ENCODE measurements around the gene NAIF1. TPM values are rescaled to one million over a fixed set of nuclear protein-coding genes. Genes with fewer than 3 reads are reported as not detected.

NAIF1 gene
- total RNA-seq, 2 donors from 2014 or later, result 9.0 to 15.0 TPM

DNA sequence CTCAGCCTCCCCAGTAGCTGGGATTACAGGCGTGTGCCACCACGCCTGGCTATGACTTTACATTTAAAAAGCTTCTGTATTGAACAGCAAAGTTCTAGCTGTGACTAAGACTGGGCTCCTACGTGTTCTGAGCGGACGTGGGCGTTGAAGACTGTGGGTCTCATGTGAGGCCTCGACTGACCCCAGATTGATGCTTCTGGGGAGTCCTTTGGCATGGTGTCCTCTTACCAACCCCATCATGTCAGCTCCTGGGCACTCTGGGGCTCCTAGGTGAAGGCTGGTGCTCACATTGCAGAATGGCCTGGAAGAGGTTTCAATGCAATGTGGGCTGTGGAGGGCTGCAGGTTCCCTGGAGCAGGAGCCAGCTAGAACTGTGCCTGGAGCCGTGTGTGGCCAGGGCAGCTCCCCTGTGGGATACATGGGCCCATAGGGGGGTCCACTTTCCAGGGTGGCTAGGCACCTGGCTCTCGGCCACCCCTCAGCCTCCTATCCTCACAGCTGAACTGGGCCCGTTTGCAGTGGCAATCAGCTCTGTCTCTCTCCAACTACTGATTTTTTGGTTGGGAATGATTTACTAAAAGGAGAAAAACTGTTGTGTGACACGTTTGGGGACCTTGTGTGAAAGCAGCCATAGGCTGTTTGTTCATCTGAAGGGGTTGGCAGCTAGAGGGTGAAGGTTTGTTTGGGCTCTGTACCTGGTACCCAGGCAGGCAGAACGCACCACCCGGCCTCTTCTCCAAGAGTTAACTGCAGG, 30.6 kb upstream of the NAIF1 start:
- peak overlapping the region; percentile 51 for H3K4me3 Mint-ChIP-seq
- peaks cover 28% of the 10 kb centered on the region for H3K36me3 Mint-ChIP-seq (ENCODE audit: low read depth)
- no peaks in the 10 kb centered on the region for H3K9me3 Mint-ChIP-seq

DNA sequence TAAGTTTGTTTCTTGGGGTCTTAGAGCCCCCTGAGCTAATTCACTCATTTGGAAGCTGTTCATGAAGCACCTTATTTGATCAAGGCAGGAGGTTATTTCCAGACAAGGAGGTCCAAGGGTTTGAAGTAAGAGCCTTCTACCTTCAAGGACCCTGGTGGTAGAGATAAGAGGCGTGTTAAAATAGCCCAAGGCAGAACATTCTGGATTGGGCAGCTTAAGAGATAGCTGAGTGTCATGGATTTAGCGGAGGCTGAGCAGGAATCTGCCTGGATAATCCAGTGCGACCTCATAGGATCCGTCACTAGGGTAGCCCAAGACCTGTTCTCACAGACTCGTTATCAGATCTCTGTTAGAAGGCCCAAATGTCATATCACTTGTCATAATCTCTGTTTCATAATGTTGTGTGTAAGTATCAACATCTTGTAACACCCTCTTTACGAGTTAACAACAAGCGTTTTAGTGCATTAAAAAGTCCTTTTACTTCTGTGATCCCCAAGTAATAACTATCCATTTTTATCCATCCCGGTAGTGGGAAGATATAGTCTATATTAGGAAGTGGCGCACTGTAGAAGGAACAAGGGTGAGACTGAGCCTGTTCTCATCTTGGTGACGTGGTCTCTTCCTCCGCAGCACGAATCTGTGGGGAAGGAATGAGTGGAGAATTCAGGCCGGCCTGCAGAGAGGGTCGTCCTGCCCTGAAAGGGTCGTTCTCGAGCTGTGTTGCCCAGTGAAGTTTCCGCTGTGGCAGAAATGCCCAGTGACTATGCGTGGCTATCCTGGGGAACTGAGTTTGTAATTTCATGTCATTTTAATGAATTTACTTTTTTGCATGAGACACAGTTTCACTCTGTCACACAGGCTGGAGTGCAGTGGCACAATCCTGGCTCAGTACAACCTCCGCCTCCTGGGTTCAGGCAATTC, 29.8 kb upstream of the NAIF1 start:
- peak overlapping the region; percentile 51 for H3K4me3 Mint-ChIP-seq
- H3K27me3 Mint-ChIP-seq, result no peaks in the 10 kb centered on the region
- no peaks in the 10 kb centered on the region for H3K9me3 Mint-ChIP-seq
- peak overlapping the region; percentile 48 for H3K27ac Mint-ChIP-seq
- ATAC-seq (replicated peaks), result no peak
- peaks cover 19% of the 10 kb centered on the region for H3K36me3 Mint-ChIP-seq (ENCODE audit: low read depth)
- peaks cover 33% of the 10 kb centered on the region for H3K4me1 Mint-ChIP-seq

More for the DNA sequence above, 30.6 kb upstream of the NAIF1 start:
- peaks cover 30% of the 10 kb centered on the region for H3K4me1 Mint-ChIP-seq
- peak overlapping the region; percentile 48 for H3K27ac Mint-ChIP-seq
- H3K27me3 Mint-ChIP-seq, result no peaks in the 10 kb centered on the region
- ATAC-seq (replicated peaks), result no peak

DNA sequence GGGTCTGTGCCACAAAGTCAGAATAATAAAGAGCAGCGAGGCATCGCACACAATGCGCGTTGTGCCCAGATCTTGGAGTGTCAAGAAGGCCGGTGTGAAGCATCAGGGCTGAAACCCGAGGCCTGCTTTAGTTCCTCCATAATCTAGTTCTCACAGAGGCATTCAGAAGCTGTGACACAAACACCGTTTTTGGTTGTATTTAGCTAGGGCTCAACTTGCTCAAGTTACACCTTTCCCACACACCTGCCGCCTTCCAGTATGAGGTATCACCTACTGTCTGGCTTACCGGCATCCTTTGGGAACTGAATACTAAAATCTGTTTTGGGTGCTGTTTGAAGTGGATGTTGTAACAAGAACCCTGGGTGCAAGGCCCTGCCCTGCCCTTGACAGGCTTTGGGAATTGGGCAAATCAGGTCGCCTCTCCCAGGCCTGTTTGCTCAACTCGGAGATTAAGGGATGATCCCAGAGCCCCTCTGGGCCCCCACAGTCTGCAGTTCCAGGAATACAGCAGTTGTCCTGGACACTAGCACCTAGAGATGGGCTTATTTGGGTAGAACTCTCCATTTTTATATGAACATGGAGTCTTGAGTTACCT, 27.9 kb upstream of the NAIF1 start:
- H3K4me1 Mint-ChIP-seq, result peaks cover 37% of the 10 kb centered on the region
- no peaks in the 10 kb centered on the region for H3K27me3 Mint-ChIP-seq

DNA sequence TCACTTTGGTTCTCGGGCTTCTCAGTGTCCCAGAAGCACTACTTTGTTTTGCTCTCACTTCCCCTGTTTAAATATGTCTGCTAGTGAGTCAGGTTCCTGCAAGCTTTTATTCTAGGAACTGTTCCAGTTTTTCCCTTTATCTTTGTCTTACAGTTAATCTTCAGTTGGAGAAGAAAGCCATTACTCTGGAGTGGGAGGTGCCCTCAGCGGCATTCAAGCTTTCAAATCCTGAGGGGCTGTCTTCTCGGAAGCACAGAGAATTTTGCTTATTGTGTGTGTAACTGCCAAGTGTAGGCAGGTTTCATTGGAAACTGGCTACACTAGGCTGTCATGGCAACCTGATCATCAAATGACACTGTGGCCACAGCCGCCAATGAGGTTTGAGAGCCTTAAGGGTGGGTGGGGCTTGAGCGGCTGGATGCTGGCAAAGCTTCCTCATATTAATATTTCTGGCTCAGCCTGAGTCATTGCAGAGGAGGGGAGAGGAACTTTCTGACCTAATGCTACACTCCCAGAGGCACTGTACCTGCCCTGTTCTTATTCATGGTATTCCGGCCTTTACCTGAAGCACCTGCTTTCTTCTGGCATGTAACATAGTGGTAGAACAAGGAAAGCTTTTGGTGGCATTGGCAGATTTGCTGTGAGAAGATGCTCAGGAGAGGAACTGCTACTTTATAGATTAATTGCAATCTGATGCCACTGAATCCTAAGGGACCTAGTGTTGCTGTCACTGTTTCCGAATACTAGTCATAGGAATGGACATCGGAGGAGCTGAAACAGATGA, 27.2 kb upstream of the NAIF1 start:
- Mint-ChIP-seq H3K4me3 (peak overlapping the region; percentile 84), H3K27ac (peak overlapping the region; percentile 97), H3K27me3 (no peaks in the 10 kb centered on the region), H3K9me3 (no peaks in the 10 kb centered on the region), H3K36me3 (ENCODE audit: low read depth) (peaks cover 9% of the 10 kb centered on the region), H3K4me1 (peaks cover 34% of the 10 kb centered on the region)
- peak; percentile 96 for ATAC-seq (replicated peaks)

More for the DNA sequence above, 27.9 kb upstream of the NAIF1 start:
- H3K27ac Mint-ChIP-seq, result peak overlapping the region; percentile 97
- ATAC-seq (replicated peaks), result no peak
- H3K4me3 Mint-ChIP-seq, result peak overlapping the region; percentile 84
- no peaks in the 10 kb centered on the region for H3K9me3 Mint-ChIP-seq
- H3K36me3 Mint-ChIP-seq (ENCODE audit: low read depth), result peaks cover 9% of the 10 kb centered on the region

DNA sequence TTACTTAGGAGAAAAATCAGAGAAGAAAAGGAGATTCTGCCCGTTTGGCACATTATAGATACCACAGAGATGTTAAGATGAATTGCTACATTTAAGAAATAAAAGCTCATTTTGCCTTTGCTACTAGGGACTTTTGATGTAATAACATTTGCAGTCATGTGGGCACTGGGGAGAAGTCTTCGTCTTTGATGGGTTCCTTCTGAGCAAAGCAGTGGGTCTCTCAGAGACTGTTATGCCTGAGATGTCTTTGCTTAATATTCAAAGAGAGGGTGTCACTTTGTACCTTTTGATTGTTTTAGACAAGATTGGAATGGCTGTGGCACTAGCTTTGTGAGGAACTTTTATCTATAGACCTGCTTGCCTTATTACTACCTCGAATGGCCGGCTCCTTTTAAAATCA, 25.9 kb upstream of the NAIF1 start:
- peaks cover 9% of the 10 kb centered on the region for H3K36me3 Mint-ChIP-seq (ENCODE audit: low read depth)
- peaks cover 38% of the 10 kb centered on the region for H3K4me1 Mint-ChIP-seq
- no peaks in the 10 kb centered on the region for H3K9me3 Mint-ChIP-seq
- ATAC-seq (replicated peaks), result no peak
- H3K27me3 Mint-ChIP-seq, result no peaks in the 10 kb centered on the region
- H3K27ac Mint-ChIP-seq, result peak overlapping the region; percentile 97
- peak overlapping the region; percentile 84 for H3K4me3 Mint-ChIP-seq

DNA sequence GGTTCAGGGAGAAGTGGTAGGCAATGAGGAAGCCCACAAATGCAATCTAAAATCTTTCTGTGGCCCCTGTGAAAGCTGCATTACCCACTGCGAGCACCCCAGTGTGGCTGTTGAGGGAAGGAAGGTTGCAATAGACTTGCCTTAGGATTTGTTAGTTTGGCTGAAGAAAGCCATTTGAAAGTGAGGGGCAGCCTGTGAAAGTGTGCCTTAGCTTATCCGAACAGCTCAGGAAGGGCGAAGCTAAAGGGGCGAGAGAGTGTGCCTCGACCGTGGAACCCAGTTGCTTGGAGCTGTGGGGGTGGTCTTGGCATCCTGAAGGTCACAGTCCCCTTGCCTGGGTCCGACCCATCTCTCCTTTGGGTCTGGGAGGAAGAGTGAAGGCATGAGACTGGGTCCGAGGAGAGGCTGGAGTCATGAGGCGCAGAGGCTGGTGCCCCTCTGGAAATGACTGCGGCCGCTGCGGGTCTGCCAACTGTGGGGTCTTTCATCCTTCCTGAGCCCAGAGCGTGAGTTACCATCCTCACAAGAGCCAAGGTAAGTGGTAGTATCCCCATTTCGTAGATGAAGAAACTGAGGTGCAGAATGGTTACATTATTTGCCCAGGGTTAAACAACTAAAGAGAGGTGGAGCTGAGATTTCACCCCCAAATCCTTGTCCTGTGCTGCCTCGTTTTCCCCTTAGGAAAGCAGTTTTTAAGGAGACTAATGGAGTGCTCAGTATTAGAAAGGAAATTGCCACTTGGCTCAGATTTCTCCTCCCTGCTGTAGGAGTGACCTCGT, 25.3 kb upstream of the NAIF1 start:
- peaks cover 14% of the 10 kb centered on the region for H3K36me3 Mint-ChIP-seq (ENCODE audit: low read depth)
- ATAC-seq (replicated peaks), result no peak
- H3K4me3 Mint-ChIP-seq, result peak overlapping the region; percentile 84
- peak overlapping the region; percentile 97 for H3K27ac Mint-ChIP-seq
- no peaks in the 10 kb centered on the region for H3K9me3 Mint-ChIP-seq
- no peaks in the 10 kb centered on the region for H3K27me3 Mint-ChIP-seq
- peaks cover 42% of the 10 kb centered on the region for H3K4me1 Mint-ChIP-seq

DNA sequence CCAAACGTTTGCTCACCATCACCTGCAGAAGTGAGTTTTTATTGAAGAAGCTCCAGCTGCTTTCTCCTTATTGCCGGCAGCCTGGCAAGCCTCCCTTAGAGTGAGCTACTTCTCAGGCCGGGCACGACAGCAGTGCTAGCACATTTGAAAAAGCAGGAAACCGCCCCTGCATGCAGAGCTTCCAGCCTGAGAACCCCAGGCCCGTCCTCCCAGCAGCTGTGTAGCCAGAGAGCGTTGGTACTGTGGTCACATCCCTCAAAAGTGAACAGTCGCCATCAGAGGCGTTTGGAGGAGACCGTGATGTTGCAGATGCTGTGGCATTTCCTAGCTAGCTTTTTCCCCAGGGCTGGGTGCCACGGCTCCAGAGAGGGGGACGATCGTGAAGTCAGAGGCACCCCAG, 24.5 kb upstream of the NAIF1 start:
- no peaks in the 10 kb centered on the region for H3K9me3 Mint-ChIP-seq
- no peak for ATAC-seq (replicated peaks)
- no peaks in the 10 kb centered on the region for H3K27me3 Mint-ChIP-seq
- peak overlapping the region; percentile 84 for H3K4me3 Mint-ChIP-seq
- peak overlapping the region; percentile 97 for H3K27ac Mint-ChIP-seq
- H3K4me1 Mint-ChIP-seq, result peaks cover 43% of the 10 kb centered on the region
- peaks cover 16% of the 10 kb centered on the region for H3K36me3 Mint-ChIP-seq (ENCODE audit: low read depth)

DNA sequence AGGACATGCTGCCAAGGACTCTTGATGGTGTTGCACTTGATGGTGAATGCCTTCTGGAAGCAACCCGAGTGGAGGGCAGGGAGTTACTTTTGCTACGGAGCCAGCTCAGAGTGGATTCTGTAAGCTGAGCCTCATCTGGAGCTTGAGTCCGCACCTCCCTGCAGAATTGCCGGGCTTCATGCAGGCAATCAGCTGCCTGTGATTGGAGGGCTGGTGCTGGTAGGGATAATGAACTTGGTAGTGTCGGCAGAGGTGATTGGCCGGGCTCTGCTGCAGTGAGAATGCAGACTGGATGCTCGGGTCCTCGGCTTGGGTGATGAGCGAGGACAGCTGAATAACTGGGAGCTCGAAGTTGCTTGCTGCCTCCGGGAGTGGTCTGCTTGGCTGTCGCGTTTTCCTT, 24.0 kb upstream of the NAIF1 start:
- Mint-ChIP-seq H3K27ac (peak overlapping the region; percentile 97), H3K9me3 (no peaks in the 10 kb centered on the region), H3K4me3 (peak overlapping the region; percentile 84), H3K36me3 (ENCODE audit: low read depth) (peaks cover 16% of the 10 kb centered on the region), H3K27me3 (no peaks in the 10 kb centered on the region), H3K4me1 (peaks cover 43% of the 10 kb centered on the region)
- no peak for ATAC-seq (replicated peaks)

DNA sequence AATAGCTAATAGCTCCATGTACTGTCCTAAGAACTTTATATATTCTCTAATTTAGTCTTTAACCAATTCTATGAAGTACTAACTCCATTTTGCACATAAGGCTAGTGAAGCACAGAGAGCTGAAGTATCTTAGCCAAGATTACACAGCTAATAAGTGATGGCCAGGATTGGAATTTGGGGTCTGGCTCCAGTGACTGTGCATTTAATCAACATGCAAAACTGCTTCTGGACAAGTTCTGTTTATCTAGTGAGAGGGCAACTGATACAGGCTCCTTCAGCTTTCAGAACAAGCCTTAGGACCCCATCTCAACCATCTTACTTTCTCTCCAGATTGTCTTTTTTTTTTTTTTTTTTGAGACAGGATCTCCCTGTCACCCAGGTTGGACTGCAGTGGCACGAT, 22.2 kb upstream of the NAIF1 start:
- Mint-ChIP-seq H3K27ac (no peak overlapping the region), H3K36me3 (ENCODE audit: low read depth) (peaks cover 24% of the 10 kb centered on the region), H3K4me1 (peaks cover 36% of the 10 kb centered on the region)

DNA sequence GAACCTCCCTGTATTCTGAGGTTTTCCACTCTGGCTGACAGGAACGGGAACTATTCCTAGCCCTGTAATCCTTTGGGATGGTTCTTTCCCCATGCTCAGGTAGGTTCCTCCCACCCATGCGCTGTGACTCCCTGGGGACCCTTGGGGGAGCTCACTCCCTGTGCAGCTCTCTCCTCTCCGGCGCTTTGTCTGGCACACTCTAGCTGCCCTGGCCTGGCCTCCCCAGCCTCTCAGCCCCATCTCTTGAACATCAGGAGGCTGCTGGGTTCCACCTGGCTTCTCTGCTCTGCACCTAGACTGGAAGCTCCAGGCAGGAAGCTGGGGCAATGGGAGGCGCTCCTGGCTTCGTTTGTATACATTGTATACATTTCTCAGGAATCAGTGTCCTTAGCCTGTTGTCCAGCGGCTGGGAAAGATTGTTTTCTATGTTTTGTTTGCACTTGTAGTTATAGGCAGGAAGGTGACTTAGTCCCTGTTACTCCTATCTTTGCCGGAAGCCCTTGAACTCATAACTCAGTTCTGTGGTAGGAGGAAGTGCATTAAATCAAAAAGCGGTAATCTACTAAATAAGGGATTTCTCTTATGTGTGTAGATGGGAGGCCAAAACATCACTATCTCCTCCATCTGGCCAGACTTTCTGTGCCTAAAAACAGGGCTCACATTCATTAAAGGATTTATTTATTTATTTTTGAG, 21.3 kb upstream of the NAIF1 start:
- no peaks in the 10 kb centered on the region for H3K27me3 Mint-ChIP-seq
- H3K36me3 Mint-ChIP-seq (ENCODE audit: low read depth), result peaks cover 28% of the 10 kb centered on the region
- no peaks in the 10 kb centered on the region for H3K9me3 Mint-ChIP-seq
- peak overlapping the region; percentile 84 for H3K27ac Mint-ChIP-seq
- peak; percentile 56 for ATAC-seq (replicated peaks)
- H3K4me3 Mint-ChIP-seq, result peak overlapping the region; percentile 50
- peaks cover 36% of the 10 kb centered on the region for H3K4me1 Mint-ChIP-seq

More for the DNA sequence above, 22.2 kb upstream of the NAIF1 start:
- no peaks in the 10 kb centered on the region for H3K9me3 Mint-ChIP-seq
- ATAC-seq (replicated peaks), result no peak
- no peak overlapping the region for H3K4me3 Mint-ChIP-seq
- H3K27me3 Mint-ChIP-seq, result no peaks in the 10 kb centered on the region

DNA sequence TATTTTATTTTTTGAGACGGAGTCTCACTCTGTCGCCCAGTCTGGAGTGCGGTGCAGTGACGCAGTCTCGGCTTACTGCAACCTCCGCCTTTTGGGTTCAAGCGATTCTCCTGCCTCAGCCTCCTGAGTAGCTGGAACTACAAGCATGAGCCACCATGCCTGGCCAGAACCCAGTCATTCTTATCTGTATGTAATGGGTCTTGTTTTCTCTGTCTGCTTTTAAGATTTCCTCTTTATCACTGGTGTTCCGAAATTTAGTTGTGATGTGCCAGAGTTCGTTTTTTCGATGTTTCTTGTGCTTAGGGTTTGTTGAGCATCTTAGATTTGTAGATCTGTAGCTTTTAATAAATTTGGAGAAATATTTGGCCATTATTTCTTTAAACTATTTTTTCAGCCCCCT, 20.1 kb upstream of the NAIF1 start:
- no peaks in the 10 kb centered on the region for H3K27me3 Mint-ChIP-seq
- H3K27ac Mint-ChIP-seq, result peak overlapping the region; percentile 84
- no peak overlapping the region for H3K4me3 Mint-ChIP-seq
- no peaks in the 10 kb centered on the region for H3K9me3 Mint-ChIP-seq
- H3K36me3 Mint-ChIP-seq (ENCODE audit: low read depth), result peaks cover 29% of the 10 kb centered on the region
- H3K4me1 Mint-ChIP-seq, result peaks cover 28% of the 10 kb centered on the region
- no peak for ATAC-seq (replicated peaks)

DNA sequence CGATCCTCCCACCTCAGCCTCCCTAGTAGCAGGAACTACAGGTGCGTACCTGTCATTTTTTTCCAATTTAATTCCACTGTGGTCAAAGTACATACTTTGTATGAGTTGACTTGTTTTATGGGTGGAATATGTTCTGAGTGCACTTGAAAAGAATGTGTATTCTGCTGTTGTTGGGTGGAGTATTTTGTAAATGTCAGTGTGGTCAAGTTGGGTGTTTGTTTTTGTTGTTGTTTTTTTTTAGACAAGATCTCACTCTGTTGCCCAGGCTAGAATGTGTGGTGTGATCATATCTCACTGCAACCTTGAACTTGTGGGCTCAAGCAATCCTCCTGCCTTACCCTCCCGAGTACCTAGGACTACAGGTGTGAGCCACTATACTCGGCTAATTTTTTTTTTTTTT, 18.8 kb upstream of the NAIF1 start:
- no peak for ATAC-seq (replicated peaks)
- Mint-ChIP-seq H3K27me3 (no peaks in the 10 kb centered on the region), H3K9me3 (no peaks in the 10 kb centered on the region), H3K36me3 (ENCODE audit: low read depth) (peaks cover 33% of the 10 kb centered on the region), H3K4me3 (no peak overlapping the region), H3K27ac (no peak overlapping the region), H3K4me1 (peaks cover 30% of the 10 kb centered on the region)

DNA sequence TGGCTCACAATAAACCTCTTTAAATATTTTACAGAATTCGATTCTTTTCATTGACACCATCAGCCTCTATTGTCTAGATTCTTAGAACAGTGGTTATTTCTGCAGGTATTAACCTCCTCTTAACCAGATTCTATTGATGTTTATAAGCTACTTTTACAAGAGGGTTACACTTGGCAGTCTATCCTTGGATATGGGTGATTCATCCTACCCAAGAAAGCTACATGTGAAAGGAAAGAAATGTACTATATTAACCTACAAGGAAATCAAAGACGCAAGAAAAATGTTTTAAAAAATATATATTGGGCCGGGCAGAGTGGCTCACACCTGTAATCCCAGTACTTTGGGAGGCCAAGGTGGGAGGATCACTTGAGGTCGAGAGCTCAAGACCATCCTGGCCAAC, 17.6 kb upstream of the NAIF1 start:
- peaks cover 34% of the 10 kb centered on the region for H3K4me1 Mint-ChIP-seq
- no peaks in the 10 kb centered on the region for H3K9me3 Mint-ChIP-seq
- H3K4me3 Mint-ChIP-seq, result no peak overlapping the region
- no peak overlapping the region for H3K27ac Mint-ChIP-seq
- H3K27me3 Mint-ChIP-seq, result no peaks in the 10 kb centered on the region
- peaks cover 33% of the 10 kb centered on the region for H3K36me3 Mint-ChIP-seq (ENCODE audit: low read depth)
- ATAC-seq (replicated peaks), result no peak

All from activated T-helper 17 cell treated with anti-CD3 and anti-CD28 coated beads, Interleukin-2, amount 50 U/mL, for 72 hours (primary cell).